ENCODE results near the gene RAB27B.

DNA sequence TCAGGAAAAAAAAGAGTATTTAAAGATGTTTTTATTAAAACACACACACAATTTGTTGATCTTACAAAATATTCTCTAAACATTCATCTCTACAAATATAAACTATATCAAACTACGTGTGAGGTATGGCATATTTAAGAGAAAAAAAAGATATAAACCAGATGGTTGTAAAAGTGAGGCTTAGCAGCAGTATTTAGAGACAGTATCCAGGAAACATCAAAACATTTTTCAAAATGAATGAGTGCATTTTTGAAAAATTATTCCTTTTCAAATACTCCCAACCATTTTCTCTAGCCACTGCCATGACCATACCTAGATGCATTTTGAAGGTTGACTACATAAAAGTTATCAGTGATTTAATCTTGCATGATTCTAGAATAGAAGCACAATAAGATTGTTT is 38.2 kb upstream of the RAB27B start:
- TF ChIP-seq POLR2AphosphoS5 (IDR thresholded peaks at IDR 0.05; ENCODE audit: borderline replicate concordance, low read depth, low read length) (no peak), EZH2 (IDR thresholded peaks at IDR 0.05) (no peak), FOXP2 (optimal IDR thresholded peaks at IDR 0.05; ENCODE audit: control extremely low read depth, extremely low read length, insufficient read depth) (no peak)
